ENCODE data around the gene OPA1.
A peak's percentile ranks its signal among the peaks of the same experiment; 100 is the strongest.
"Not testable (repeated sequence)": the region's sequence is repeated elsewhere in the genome, so short reads cannot be mapped to it uniquely, and the experiment has no call there.

OPA1 gene

GRCh38 chr3:193590088-193590856 is 2.7 kb upstream of the OPA1 start:
- peak; percentile 75 for DNase-seq (ENCODE audit: low spot score)

GRCh38 chr3:193593668-193594030 is 641 bp downstream of the OPA1 start:
- peak; percentile 16 for DNase-seq (ENCODE audit: low spot score)

- no peak for DNase-seq (ENCODE audit: low spot score)
Observed at GRCh38 chr3:193594946-193595689, 2.1 kb downstream of the OPA1 start.

- no peak for DNase-seq (ENCODE audit: low spot score)
Observed at GRCh38 chr3:193595939-193596487, 3.0 kb downstream of the OPA1 start.

- no peak for DNase-seq (ENCODE audit: low spot score)
Observed at GRCh38 chr3:193598202-193598601, 5.2 kb downstream of the OPA1 start.

- DNase-seq (ENCODE audit: low spot score), result no peak
Observed at GRCh38 chr3:193599393-193599792, 6.4 kb downstream of the OPA1 start.

- peak; percentile 57 for DNase-seq (ENCODE audit: low spot score)
Observed at GRCh38 chr3:193605876-193606275, 12.9 kb downstream of the OPA1 start.

- not testable (repeated sequence) for DNase-seq (ENCODE audit: low spot score)
Observed at GRCh38 chr3:193606892-193607291, 13.9 kb downstream of the OPA1 start.

GRCh38 chr3:193610516-193610915 is 17.5 kb downstream of the OPA1 start:
- DNase-seq (ENCODE audit: low spot score), result not testable (repeated sequence)

GRCh38 chr3:193614430-193614829 is 21.4 kb downstream of the OPA1 start:
- DNase-seq (ENCODE audit: low spot score), result no peak

GRCh38 chr3:193617628-193618027 is 24.6 kb downstream of the OPA1 start:
- no peak for DNase-seq (ENCODE audit: low spot score)

- no peak for DNase-seq (ENCODE audit: low spot score)
Observed at GRCh38 chr3:193620057-193620456, 27.0 kb downstream of the OPA1 start.

GRCh38 chr3:193620650-193621049 is 27.6 kb downstream of the OPA1 start:
- DNase-seq (ENCODE audit: low spot score), result no peak

- no peak for DNase-seq (ENCODE audit: low spot score)
Observed at GRCh38 chr3:193621127-193621526, 28.1 kb downstream of the OPA1 start.

- no peak for DNase-seq (ENCODE audit: low spot score)
Observed at GRCh38 chr3:193630005-193630404, 37.0 kb downstream of the OPA1 start.

GRCh38 chr3:193637831-193638230 is 44.8 kb downstream of the OPA1 start:
- no peak for DNase-seq (ENCODE audit: low spot score)

GRCh38 chr3:193638833-193639232 is 45.8 kb downstream of the OPA1 start:
- DNase-seq (ENCODE audit: low spot score), result no peak

GRCh38 chr3:193640165-193640715 is 47.2 kb downstream of the OPA1 start:
- no peak for DNase-seq (ENCODE audit: low spot score)

GRCh38 chr3:193640728-193641439 is 47.9 kb downstream of the OPA1 start:
- DNase-seq (ENCODE audit: low spot score), result no peak

GRCh38 chr3:193641440-193641775 is 48.4 kb downstream of the OPA1 start:
- DNase-seq (ENCODE audit: low spot score), result no peak

- no peak for DNase-seq (ENCODE audit: low spot score)
Observed at GRCh38 chr3:193645806-193646205, 52.8 kb downstream of the OPA1 start.

GRCh38 chr3:193648542-193649076 is 55.6 kb downstream of the OPA1 start:
- no peak for DNase-seq (ENCODE audit: low spot score)
